CD4-positive, alpha-beta T cell treated with Interleukin-17A for 1 hour (primary cell): Measurements from ENCODE around the gene APOBEC3G.

Experiments
- DNase-seq: peaks from one replicate; pipeline ENCODE4 v3.0.0-alpha.2; 2020

Gene APOBEC3G

DNA sequence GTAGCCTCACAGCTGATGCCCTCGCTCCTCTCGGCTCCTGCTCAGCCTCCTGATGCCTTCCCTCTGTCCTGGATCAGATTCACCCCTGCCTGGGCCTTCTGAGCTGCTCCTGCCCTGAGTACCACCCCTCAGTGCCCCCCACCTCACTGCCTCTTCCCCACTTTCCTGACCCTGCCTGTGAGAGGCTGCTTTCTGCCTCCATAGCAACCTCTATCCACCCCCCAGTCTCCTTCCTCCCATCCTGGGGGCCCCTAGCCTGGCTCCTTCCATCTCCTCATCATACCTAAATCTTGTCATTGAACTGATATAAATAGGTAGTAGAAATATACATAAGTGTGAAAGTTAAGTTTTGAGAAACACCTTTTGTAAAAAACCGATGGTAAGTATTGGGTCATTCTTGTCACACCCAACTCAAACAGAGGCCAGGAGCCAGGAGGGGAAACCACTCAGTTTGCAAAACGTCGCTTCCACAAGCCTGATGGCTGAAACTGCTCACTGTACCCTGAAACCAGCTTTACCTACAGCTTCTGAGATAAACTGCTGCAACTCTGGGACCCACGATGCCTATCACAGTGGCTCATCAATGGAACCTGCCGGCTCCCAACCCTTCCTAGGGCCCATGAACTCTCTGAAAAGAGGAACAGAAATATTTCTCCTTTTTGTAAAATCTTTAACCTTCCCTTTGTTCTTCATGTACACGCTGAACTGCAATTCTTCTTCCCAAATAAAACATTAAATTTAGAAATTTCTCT is 15.2 kb downstream of the APOBEC3G start:
- DNase-seq: no peak

DNA sequence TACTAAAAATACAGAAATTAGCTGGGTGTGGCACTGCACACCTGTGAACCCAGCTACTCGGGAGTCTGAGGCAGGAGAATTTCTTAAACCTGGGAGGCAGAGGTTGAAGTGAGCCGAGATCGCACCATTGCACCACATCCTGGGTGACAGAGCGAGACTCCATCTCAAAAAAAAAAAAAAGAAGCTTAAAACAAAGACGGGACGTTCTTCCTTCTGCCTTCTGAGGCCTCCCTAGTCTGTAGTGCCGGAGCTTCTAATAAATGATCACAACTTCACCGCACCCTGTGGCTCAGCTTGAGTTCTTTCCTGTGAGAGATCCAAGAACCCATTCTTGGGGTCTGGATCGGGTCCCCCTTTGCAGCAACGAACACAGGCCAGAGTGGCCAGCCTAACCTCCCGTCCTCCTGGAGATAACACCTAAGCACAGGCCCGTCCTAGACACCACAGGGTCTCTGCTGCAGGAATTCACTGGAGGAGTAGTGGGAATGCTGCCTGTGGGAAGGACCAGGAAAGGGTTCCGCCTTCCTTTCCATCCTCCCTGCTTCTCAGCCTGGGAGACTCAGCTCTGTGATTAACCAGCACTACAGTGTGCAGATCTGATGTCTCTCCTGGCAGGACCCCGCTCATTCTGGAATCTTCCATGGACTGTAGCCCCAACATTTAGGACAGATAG is 17.8 kb downstream of the APOBEC3G start:
- peak; percentile 59 for DNase-seq

DNA sequence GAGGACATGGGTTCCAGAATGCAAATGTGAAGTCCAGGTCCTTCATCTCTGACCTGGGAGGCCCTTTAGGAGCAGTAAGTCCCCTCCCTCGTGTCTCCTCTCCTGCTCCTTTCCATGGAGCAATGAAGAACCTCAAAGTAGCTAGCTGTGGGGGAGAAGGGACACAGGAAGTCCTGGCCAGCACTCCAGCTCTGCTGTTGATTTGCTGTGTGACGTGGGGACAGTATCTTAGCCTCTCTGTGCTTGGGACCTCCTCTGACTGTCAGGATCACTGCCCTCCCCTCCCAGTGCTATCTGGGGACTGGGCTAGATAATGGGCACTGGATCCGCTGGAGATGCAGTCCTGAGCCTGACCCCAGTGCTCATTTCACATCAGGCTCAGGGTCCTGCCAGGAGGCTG is 18.9 kb downstream of the APOBEC3G start:
- DNase-seq: no peak

DNA sequence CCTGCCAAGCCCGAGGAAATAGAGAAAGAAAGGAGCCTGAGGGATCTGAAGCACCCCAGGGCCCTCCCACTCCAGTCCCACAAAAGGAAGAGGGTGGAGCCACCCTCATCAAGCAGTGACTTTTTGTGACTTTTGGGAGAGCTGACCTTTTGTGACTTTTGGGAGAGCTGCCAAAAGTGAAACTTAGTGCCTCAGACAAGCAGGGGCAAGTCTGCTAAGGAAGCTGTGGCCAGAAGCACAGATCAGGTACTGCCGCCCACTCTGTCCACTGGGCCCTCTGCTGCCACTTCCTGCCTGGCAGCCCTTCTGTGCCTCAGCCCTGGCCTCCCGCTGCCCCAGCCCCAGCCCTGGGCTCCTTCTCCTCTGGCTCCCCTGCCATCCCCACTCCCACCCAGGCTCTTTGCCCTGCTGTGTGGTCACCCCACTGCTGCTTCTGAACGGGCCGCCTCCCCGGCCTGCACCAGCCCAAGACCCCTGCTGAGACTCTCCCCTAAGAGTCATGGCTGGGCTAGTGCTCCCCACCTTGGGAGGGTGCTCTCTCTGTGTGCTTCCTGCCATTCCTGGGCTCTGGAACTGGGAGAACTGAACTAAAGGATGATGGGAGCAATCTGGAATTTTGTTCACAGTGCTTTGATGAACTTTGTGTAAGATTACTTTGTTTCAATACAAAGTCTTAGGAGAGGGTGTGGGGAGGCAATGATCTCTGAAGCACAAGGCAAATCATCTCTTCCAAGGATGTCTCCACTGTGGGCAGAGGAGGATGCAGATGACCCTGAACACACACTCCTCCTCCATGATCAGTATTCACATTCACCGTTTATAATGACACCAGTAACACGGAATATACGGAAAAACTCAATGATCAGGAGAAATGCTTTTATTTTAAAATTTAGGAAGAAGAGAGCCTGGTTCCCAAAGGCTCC is 20.3 kb downstream of the APOBEC3G start, which contains the start of gene APOBEC3H:
TSS of gene APOBEC3H (plus strand) at position 147 of the 923 bp plus-strand sequence. CDS start 3,035 bp downstream, outside the sequence.
- peak; percentile 65 for DNase-seq

DNA sequence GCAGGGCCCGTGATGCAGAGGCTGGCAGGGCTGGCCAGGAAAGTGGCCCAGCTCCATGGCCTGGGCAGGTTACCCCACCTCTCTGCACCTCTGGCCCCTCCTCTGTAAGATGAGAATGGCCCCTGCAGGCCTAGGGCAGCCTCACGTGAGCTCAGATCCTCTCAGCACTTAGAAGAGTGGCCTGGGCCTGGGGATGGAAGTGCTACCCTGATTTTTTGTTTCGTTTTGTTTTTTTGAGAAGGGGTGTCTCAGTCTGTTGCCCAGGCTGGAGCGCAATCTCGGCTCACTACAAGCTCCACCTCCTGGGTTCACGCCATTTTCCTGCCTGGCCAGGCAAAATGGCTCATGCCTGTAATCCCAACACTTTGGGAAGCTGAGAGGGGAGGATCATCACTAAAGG is 21.0 kb downstream of the APOBEC3G start:
- DNase-seq: peak; percentile 45

DNA sequence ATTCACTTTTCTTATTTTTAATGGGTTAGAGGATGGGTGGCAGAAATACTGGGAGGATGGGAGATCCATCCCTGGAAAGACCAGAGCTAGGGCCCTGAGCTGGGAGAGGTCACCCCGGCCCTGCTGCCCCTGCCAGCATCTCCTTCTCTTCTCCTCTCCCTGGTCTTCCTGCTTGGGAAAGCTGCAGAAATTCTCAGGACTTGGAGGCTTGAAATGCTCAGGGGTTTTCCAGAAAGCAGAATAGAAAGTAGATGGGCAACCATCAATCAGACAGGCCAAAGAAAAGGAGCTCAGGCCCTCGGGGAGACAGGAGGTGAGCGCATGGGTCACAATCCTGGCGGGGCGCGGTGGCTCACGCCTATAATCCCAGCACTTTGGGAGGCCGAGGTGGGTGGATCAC is 21.5 kb downstream of the APOBEC3G start:
- DNase-seq: no peak

DNA sequence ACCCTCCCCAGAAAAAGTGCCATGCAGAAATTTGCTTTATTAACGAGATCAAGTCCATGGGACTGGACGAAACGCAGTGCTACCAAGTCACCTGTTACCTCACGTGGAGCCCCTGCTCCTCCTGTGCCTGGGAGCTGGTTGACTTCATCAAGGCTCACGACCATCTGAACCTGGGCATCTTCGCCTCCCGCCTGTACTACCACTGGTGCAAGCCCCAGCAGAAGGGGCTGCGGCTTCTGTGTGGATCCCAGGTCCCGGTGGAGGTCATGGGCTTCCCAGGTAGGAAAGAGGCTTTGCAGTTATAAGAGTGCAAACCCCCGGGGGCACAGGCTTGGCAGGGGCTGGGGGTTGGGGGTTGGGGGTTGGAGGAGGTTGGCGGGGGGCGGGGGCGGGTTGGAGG is 24.2 kb downstream of the APOBEC3G start:
- no peak for DNase-seq

DNA sequence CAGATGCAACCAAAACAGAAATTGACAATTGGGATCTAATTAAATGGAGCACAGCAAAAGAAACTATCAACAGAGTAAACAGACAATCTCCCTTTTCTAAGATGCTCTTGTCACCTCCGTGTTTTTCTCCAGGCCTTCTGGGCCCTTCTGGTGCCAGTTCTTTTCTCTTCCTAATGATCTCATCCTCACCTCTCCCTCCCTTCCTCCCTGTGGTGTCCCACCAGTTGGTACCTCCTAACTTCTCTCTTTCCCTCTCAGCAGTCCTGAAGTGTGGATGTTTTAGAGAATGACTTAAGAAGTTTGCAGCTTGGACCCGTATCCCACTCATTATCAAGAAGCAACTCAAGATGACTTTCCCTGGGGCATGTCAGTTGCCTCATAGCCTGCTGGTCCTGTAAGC is 26.4 kb downstream of the APOBEC3G start:
- no peak for DNase-seq

DNA sequence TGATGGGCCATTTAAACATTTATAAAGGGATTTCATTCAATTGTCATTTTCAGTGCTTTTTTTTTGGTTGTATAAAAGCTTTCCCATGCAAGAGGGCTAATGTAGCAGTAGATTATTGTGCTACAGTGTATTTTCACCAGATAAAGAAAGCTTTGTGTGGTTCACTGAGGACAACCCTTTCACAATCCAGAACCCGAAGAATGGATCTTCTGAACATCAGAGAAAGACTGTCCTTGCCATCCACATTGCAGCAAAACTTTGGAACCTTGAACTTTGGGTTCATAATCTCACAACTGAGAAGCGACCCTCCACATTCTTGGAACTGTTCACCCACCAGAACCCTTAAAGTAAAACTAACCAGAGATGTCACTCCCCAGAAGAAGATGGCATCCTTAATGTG is 29.3 kb downstream of the APOBEC3G start:
- DNase-seq: no peak

DNA sequence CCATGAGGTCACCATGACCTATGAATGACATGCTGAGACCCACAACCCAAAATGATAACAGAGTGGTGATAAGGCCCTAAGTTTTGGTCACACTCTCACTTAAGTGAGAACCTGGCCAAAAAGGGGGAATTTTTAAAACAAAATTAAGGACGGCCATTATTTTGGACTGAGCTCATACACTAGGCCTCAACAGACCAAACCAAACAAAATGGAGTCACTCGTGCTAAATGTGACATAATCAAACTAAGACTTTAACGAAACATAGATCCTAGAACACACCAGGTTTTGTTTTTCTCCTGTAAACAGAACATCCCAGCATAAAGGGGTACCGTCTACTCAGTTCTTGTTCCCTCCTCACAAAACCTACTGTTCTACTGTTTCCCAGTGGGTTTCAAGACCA is 31.4 kb downstream of the APOBEC3G start:
- DNase-seq: no peak

DNA sequence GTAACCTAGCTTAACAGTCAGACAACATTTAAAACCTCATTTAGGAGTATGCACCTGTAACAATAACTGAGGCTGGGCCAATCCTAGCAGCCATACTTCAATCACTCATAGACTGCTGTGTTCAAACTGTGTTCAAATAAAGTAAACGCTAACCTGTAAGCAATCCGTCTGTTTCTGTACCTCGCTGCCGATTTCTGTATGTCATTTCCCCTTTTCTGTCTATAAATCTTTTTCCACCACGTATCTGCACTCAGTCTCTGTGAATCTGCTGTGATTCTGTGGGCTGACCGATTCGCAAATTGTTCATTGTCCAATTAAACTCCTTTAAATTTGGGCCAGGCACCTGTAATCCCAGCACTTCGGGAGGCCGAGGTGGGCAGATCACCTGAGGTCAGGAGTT is 32.3 kb downstream of the APOBEC3G start:
- no peak for DNase-seq

DNA sequence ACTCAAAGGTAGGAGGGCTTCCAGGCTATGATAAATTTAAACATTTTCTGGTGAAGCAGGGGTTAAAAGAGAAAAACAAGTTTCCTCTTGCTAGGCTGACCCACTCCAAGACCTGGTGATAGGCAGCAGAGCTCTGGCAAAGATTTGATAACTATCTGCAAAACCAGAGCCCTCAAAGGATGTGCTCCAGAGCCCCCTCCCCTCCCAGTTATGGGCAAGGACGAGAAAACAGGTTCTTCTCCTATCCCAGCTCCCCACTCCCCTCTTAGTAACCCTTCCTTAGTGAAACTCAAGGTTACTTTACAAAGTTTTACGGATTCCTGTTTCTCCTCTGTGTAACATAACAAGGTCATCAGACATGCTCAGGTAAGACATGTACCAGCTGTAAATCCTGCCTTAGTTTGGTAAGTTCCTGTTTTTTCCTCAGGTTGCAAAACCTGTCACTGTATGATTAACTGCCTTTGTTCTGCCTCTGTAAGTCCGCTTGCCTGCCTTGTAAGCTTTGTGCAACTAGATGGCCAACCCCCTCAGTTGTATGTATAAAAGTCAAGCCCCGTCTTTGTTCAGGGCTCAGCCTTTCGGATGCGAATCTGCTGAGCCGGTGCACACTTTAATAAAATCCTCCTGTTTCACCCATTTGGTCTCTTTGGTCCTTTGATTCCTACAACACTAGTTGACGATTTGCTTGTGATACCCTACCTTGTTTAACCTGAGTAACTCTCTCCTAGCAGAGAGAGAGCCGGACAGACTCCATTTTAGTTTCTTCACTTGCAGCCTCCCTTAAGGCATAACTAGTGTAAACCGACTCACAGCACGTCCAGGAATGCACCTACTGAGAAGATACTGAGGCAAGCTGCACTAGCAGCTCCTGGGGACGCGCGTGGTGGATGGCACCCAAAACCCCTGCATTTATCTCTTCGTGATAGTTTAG is 33.8 kb downstream of the APOBEC3G start:
- no peak for DNase-seq

DNA sequence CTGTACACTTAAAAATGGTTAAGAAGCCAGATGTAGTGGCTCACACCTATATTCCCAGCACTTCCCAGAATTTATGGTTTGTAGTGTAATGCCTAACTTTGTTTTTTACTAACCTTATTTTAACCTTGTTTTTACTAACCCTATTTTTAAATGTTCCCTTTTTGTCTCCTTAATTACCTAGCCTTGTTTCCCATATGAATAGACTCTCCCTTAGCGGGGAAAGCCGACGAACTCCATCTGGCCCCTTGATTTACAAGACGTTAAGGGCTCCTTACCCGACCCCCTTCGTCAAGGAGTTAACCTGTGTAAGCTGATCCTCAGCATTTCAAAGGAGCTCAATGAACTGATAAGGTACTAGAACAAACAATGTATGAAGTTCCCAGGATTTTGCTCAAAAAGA is 37.0 kb downstream of the APOBEC3G start:
- DNase-seq: no peak

DNA sequence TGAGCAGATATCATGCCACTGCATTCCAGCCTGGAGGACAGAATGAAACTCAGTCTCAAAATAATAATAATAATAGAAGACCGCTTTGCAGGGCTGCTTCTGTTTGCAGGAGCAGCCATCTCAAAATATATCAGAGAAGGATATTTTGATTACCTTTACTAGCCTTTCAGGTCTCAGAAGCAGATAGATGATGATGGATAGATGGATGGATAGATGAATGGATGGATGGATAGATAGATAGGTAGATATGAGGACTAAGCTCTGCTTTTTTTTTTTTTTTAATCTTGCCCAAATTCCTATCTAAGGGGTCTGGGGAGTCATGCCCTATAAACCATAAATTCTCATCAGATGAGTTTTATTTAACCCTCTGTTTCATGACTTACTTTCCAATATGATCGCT is 38.5 kb downstream of the APOBEC3G start:
- no peak for DNase-seq

DNA sequence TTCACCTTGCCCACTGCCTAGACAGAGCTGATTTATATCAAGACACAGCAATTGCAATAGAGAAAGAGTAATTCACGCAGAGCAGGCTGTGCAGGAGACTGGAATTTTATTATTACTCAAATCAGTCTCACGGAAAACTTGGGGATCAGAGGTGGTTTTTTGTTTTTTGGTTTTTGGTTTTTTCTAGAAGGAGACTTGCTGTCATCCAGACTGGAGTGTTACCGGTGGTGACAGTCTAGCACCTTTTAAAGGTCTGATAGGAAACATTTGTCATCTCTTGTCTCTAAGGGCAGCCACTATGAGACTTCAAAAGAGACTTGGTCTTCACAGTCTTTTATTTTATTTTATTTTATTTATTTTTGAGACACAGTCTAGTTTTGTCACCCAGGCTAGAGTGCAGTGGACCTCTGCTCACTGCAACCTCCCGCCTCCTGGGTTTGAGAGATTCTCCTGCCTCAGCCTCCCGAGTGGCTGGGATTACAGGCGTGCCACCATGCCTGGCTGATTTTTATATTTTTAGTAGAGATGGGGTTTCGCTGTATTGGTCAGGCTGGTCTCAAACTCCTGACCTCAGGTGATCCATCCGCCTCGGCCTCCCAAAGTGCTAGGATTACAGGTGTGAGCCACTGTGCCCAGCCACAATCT is 39.0 kb downstream of the APOBEC3G start:
- DNase-seq: peak; percentile 72

DNA sequence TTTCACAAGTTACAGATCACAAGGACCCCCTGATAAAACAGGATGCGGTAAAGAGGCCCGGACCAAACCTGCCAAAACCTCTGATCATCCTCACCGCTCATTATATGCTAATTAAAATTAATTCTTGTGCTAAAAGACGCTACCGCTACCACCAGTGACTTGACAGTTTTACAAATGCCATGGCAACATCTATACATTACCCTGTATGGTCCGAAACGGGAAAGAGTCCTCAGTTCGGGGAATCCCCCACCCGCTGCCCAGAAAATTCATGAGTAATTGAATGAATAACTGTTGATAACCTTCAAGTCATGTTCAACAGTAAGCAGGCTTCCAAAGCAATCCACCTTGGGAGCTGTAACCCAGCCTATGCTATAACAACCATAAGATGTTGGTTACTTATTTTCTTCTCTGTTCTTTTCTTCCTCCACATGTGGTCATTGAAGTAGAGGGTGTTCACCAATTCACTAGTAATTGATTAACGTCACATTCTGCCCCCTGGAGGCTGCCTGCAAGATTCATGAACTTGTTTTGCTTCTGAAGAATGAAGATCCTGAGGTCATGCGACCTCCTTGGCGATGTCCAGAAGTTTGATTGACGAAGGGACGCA is 40.6 kb downstream of the APOBEC3G start:
- peak; percentile 90 for DNase-seq

DNA sequence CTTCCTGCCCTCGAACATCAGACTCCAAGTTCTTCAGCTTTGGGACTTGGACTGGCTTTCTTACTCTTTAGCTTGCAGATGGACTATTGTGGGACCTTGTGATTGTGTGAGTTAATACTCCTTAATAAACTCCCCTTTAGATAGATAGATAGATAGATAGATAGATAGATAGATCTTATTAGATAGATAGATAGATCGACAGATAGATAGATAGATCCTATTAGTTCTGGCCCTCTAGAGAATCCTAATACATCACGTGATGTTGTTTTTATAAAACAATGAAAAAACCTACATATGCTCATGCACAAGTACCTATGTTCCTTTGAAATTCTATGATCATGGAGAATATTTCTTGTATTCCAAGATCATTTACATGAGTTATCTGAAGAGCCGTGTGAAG is 43.9 kb downstream of the APOBEC3G start:
- DNase-seq: no peak

DNA sequence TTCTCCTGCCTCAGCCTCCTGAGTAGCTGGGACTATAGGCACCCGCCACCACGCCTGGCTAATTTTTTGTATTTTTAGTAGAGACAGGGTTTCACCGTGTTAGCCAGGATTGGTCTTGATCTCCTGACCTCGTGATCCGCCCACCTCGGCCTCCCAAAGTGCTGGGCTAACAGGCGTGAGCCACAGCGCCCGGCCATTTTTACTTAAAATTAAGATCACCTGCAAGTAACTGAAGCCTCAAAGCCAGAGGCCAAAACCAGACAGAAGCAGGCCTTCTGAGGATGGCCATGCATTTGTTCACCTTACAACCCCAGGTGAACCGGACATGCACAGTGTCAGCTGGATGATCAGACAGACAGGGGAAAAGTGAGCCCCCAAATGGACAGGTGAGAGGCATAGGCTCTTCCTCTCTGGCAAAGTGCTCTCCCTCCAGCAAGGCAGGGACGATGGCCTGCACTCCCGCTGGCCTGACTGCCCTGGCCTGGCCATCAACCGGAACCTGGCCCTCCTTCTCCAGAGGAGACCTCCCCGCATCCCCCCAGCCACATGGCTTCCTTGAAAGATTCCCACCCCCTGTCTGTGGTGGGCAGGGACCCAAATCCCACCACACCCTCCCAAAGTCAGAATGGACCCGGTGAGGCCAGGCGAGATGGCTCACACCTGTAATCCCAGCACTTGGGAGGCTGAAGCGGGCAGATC is 45.8 kb downstream of the APOBEC3G start:
- DNase-seq: no peak

DNA sequence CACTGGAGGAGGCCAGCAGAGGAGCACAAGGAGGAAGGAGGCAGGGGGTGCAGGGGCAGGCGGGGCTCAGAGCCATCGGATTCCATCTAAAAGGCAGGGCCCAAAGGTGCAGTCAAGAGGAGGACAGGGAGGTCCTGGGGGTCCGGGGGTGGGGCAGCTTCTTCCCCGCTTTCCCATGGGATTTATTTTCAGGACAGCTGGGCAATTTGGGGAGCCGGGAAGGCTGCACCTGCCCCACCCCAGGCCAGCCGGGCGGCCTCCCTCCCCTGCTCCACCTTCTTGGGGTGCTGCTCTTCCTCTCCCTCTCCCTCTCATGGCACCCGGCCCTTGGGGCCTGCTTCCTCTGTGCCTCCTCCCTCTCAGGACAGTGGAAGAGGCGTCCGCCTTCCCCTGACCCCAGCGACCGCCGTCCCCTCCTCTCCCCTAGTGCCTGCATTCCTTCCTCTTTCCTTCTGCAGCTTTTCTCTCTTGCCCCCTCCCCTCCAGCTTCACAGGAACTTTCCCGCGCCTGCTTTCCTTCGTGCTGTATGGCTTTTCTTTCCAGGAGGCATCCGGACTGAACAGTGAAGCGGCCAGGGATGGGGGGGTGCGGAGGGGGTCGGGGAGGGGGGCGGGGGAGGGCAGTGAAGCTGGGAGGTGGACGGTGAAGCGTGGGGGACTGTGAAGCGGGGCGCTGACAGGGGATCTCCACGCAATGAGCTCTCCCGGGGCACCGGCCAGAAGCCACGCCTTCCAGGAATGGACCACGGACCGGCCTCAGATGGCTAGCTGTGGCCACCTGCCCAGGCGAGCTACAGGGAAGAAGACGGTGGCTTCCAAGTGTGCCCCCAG is 46.9 kb downstream of the APOBEC3G start:
- DNase-seq: no peak

DNA sequence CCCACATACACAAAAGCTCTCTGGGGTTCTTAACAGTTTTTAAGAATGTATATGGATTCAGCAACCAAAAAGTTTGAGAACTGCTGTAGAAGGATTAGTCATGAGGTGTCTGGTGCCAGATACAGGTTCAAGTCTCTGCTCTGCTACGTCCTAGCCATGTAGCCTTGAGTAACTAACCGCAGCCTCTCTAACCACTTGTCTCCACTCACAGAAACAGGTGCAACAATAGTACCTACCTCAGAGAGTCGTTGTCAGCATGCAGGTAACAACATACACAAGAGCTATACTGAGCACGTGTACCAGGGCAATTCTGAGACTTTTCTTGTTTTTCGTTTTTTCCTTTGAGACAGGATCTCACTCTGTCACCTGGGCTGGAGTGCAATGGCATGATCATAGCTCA is 48.5 kb downstream of the APOBEC3G start:
- no peak for DNase-seq
